Neural progenitor cell (in vitro differentiated cells): ENCODE data around the gene GPRC5B. TPM values are rescaled to one million over a fixed set of nuclear protein-coding genes. Genes with fewer than 3 reads are reported as not detected.

ENCODE experiments used
- DNase-seq: peaks from one replicate; pipeline ENCODE4 v3.0.0-alpha.2; 2016; ENCODE audit warnings: low spot score
- H2AFZ ChIP-seq: fragments of 200-600 bp; sonication (generic); replicated peaks from 2 replicates; pipeline ENCODE4 v1.6.1; 2016; ENCODE audit warnings: antibody characterized with exemption
- H3F3A ChIP-seq: fragments of 200-600 bp; sonication (generic); 2 replicates; pipeline ENCODE4 v1.6.1; 2016; ENCODE audit warnings: antibody characterized with exemption, low read depth
- H3K27ac ChIP-seq: fragments of 200-600 bp; sonication (generic); 2 replicates; pipeline ENCODE4 v1.5.1; 2016; ENCODE audit warnings: mild to moderate bottlenecking
- H3K27me3 ChIP-seq: fragments of 200-600 bp; sonication (generic); 2 replicates; pipeline ENCODE4 v1.6.1; 2016; ENCODE audit warnings: mild to moderate bottlenecking, moderate library complexity
- H3K36me3 ChIP-seq: fragments of 200-600 bp; sonication (generic); 2 replicates; pipeline ENCODE4 v1.5.1; 2016
- H3K4me1 ChIP-seq: fragments of 200-600 bp; sonication (generic); 2 replicates; pipeline ENCODE4 v1.6.1; 2016; ENCODE audit warnings: mixed run types
- H3K4me2 ChIP-seq: fragments of 200-600 bp; sonication (generic); 2 replicates; pipeline ENCODE4 v1.6.1; 2016
- H3K4me3 ChIP-seq: fragments of 200-600 bp; sonication (generic); 2 replicates; pipeline ENCODE4 v1.5.1; 2016
- H3K79me2 ChIP-seq: fragments of 200-600 bp; sonication (generic); 2 replicates; pipeline ENCODE4 v1.6.1; 2016; ENCODE audit warnings: low read depth
- H3K9ac ChIP-seq: fragments of 200-600 bp; sonication (generic); 2 replicates; pipeline ENCODE4 v1.6.1; 2016
- H3K9me3 ChIP-seq: fragments of 200-600 bp; sonication (generic); 2 replicates; pipeline ENCODE4 v1.5.1; 2016; ENCODE audit warnings: low read depth
- H4K20me1 ChIP-seq: fragments of 200-600 bp; sonication (generic); 2 replicates; pipeline ENCODE4 v1.6.1; 2016; ENCODE audit warnings: low read depth
- H3K27ac Mint-ChIP-seq: 3 replicates; pipeline ENCODE4 v1.8.0; 2021; ENCODE audit warnings: mixed read lengths
- H3K27me3 Mint-ChIP-seq: 2 replicates; pipeline ENCODE4 v1.8.0; 2022; ENCODE audit warnings: low read depth, mild to moderate bottlenecking, inconsistent platforms, moderate library complexity, mixed read lengths; ENCODE audit not compliant: insufficient read depth
- H3K36me3 Mint-ChIP-seq: 3 replicates; pipeline ENCODE4 v1.8.0; 2021; ENCODE audit warnings: mixed read lengths
- H3K4me1 Mint-ChIP-seq: 3 replicates; pipeline ENCODE4 v1.8.0; 2021; ENCODE audit warnings: mixed read lengths
- H3K4me3 Mint-ChIP-seq: 3 replicates; pipeline ENCODE4 v1.8.0; 2021; ENCODE audit warnings: mild to moderate bottlenecking, moderate library complexity, mixed read lengths
- H3K9me3 Mint-ChIP-seq: 3 replicates; pipeline ENCODE4 v1.8.0; 2020; ENCODE audit warnings: mixed read lengths
- CTCF ChIP-seq: fragments of 200-600 bp; sonication (generic); IDR thresholded peaks from 2 replicates; pipeline ENCODE4 v1.5.1; 2017; ENCODE audit warnings: antibody characterized with exemption, mild to moderate bottlenecking
- EZH2 ChIP-seq: fragments of 200-600 bp; sonication (generic); IDR thresholded peaks from 2 replicates; pipeline ENCODE4 v1.6.1; 2017; ENCODE audit warnings: antibody characterized with exemption, mild to moderate bottlenecking, moderate library complexity
- EZH2phosphoT487 ChIP-seq: fragments of 200-600 bp; sonication (generic); IDR thresholded peaks from 2 replicates; pipeline ENCODE4 v1.6.1; 2017; ENCODE audit warnings: antibody characterized with exemption
- total RNA-seq: library from RNA; depleted of rRNA; stranded (reverse); fragments of >200 nt; gene quantifications from 2 replicates; pipeline ENCODE4 v1.2.3, GENCODE V29; 2015; ENCODE audit warnings: low replicate concordance

The GPRC5B gene
- total RNA-seq, 1 donor from 2014 or later: 21.1 TPM

GRCh38 chr16:19822533-19822932, 62.1 kb downstream of the GPRC5B start:
- Mint-ChIP-seq H3K27me3 (no peaks in the 10 kb centered on the region), H3K27ac (no peak overlapping the region)
- no peaks in the 10 kb centered on the region for H3K36me3 ChIP-seq

GRCh38 chr16:19817875-19818274, 66.8 kb downstream of the GPRC5B start:
- Mint-ChIP-seq H3K4me3 (no peak overlapping the region), H3K9me3 (peaks cover 8% of the 10 kb centered on the region), H3K36me3 (peaks cover 28% of the 10 kb centered on the region), H3K27me3 (peaks cover 2% of the 10 kb centered on the region), H3K4me1 (peaks cover 11% of the 10 kb centered on the region), H3K27ac (no peak overlapping the region)
- peaks cover 3% of the 10 kb centered on the region for H3K36me3 ChIP-seq
- TF ChIP-seq CTCF: no peak
- no peak for TF ChIP-seq EZH2
- no peak for TF ChIP-seq EZH2phosphoT487
- H3K4me3 ChIP-seq: no peak overlapping the region
- DNase-seq: no peak
- no peaks in the 10 kb centered on the region for H3K4me1 ChIP-seq
- no peak overlapping the region for H3K9ac ChIP-seq
- no peaks in the 10 kb centered on the region for H3K27me3 ChIP-seq
- no peak overlapping the region for H3K4me2 ChIP-seq
- H3K79me2 ChIP-seq: no peaks in the 10 kb centered on the region
- H2AFZ ChIP-seq: no peak overlapping the region
- H3K9me3 ChIP-seq: no peaks in the 10 kb centered on the region
- no peak overlapping the region for H3K27ac ChIP-seq
- no peaks in the 10 kb centered on the region for H4K20me1 ChIP-seq
- no peaks in the 10 kb centered on the region for H3F3A ChIP-seq

More at GRCh38 chr16:19822533-19822932, 62.1 kb downstream of the GPRC5B start:
- Histone ChIP-seq H4K20me1 (no peaks in the 10 kb centered on the region), H3K27ac (no peak overlapping the region), H3K4me1 (no peaks in the 10 kb centered on the region), H3K27me3 (no peaks in the 10 kb centered on the region), H3F3A (no peaks in the 10 kb centered on the region), H3K9me3 (no peaks in the 10 kb centered on the region), H3K79me2 (no peaks in the 10 kb centered on the region), H2AFZ (no peak overlapping the region), H3K4me2 (no peak overlapping the region), H3K4me3 (no peak overlapping the region), H3K9ac (no peak overlapping the region)
- H3K36me3 Mint-ChIP-seq: peaks cover 24% of the 10 kb centered on the region
- H3K4me1 Mint-ChIP-seq: peaks cover 11% of the 10 kb centered on the region
- no peak for TF ChIP-seq CTCF
- no peak for DNase-seq
- no peaks in the 10 kb centered on the region for H3K9me3 Mint-ChIP-seq
- no peak overlapping the region for H3K4me3 Mint-ChIP-seq

GRCh38 chr16:19817122-19817521, 67.5 kb downstream of the GPRC5B start:
- Histone ChIP-seq H4K20me1 (no peaks in the 10 kb centered on the region), H3K79me2 (no peaks in the 10 kb centered on the region), H3K4me1 (no peaks in the 10 kb centered on the region), H3K27me3 (no peaks in the 10 kb centered on the region), H3K9ac (no peak overlapping the region), H3K4me3 (no peak overlapping the region), H2AFZ (no peak overlapping the region), H3K9me3 (no peaks in the 10 kb centered on the region), H3K36me3 (peaks cover 7% of the 10 kb centered on the region), H3F3A (no peaks in the 10 kb centered on the region), H3K27ac (no peak overlapping the region), H3K4me2 (no peak overlapping the region)
- TF ChIP-seq EZH2 (no peak), EZH2phosphoT487 (no peak)
- DNase-seq: peak; percentile 17
- peaks cover 11% of the 10 kb centered on the region for H3K9me3 Mint-ChIP-seq
- H3K4me1 Mint-ChIP-seq: peaks cover 11% of the 10 kb centered on the region
- peak overlapping the region; percentile 69 for H3K27ac Mint-ChIP-seq
- H3K27me3 Mint-ChIP-seq: peaks cover 2% of the 10 kb centered on the region
- H3K4me3 Mint-ChIP-seq: no peak overlapping the region
- H3K36me3 Mint-ChIP-seq: peaks cover 26% of the 10 kb centered on the region

- no peaks in the 10 kb centered on the region for H3K79me2 ChIP-seq
- no peaks in the 10 kb centered on the region for H3F3A ChIP-seq
- Mint-ChIP-seq H3K9me3 (peaks cover 11% of the 10 kb centered on the region), H3K36me3 (peaks cover 26% of the 10 kb centered on the region), H3K4me3 (no peak overlapping the region), H3K27ac (no peak overlapping the region), H3K27me3 (peaks cover 6% of the 10 kb centered on the region), H3K4me1 (peaks cover 11% of the 10 kb centered on the region)
- H3K4me1 ChIP-seq: no peaks in the 10 kb centered on the region
- H3K36me3 ChIP-seq: peaks cover 7% of the 10 kb centered on the region
- DNase-seq: no peak
- no peak overlapping the region for H2AFZ ChIP-seq
- no peak overlapping the region for H3K4me2 ChIP-seq
- H3K9ac ChIP-seq: no peak overlapping the region
- H4K20me1 ChIP-seq: no peaks in the 10 kb centered on the region
- no peak overlapping the region for H3K27ac ChIP-seq
- no peaks in the 10 kb centered on the region for H3K9me3 ChIP-seq
- H3K4me3 ChIP-seq: no peak overlapping the region
- no peaks in the 10 kb centered on the region for H3K27me3 ChIP-seq
- TF ChIP-seq EZH2 (no peak), EZH2phosphoT487 (no peak), CTCF (no peak)
Observed at GRCh38 chr16:19815418-19815817, 69.2 kb downstream of the GPRC5B start.
